ENCODE data around the gene PXDC1.
"Not testable (repeated sequence)": the region's sequence is repeated elsewhere in the genome, so short reads cannot be mapped to it uniquely, and the experiment has no call there.

PXDC1 gene

GRCh38 chr6:3782876-3783832 is 31.6 kb upstream of the PXDC1 start:
- no peak for DNase-seq (ENCODE audit: low read depth in 2 of 2)

- DNase-seq (ENCODE audit: low read depth in 2 of 2), result no peak
Measured at GRCh38 chr6:3781504-3781903, 30.0 kb upstream of the PXDC1 start.

- no peak for DNase-seq (ENCODE audit: low read depth in 2 of 2)
Measured at GRCh38 chr6:3779574-3779849, 28.0 kb upstream of the PXDC1 start.

- no peak for DNase-seq (ENCODE audit: low read depth in 2 of 2)
Measured at GRCh38 chr6:3778701-3779573, 27.4 kb upstream of the PXDC1 start.

GRCh38 chr6:3777730-3778461 is 26.4 kb upstream of the PXDC1 start:
- no peak for DNase-seq (ENCODE audit: low read depth in 2 of 2)

- DNase-seq (ENCODE audit: low read depth in 2 of 2), result no peak
Measured at GRCh38 chr6:3776881-3777507, 25.5 kb upstream of the PXDC1 start.

- no peak for DNase-seq (ENCODE audit: low read depth in 2 of 2)
Measured at GRCh38 chr6:3775847-3776246, 24.3 kb upstream of the PXDC1 start.

- no peak for DNase-seq (ENCODE audit: low read depth in 2 of 2)
Measured at GRCh38 chr6:3775386-3775785, 23.9 kb upstream of the PXDC1 start.

- DNase-seq (ENCODE audit: low read depth in 2 of 2), result no peak
Measured at GRCh38 chr6:3773678-3774298, 22.3 kb upstream of the PXDC1 start.

GRCh38 chr6:3772127-3772999 is 20.9 kb upstream of the PXDC1 start:
- DNase-seq (ENCODE audit: low read depth in 2 of 2), result not testable (repeated sequence)

GRCh38 chr6:3771407-3772011 is 20.0 kb upstream of the PXDC1 start:
- no peak for DNase-seq (ENCODE audit: low read depth in 2 of 2)

GRCh38 chr6:3770023-3770720 is 18.7 kb upstream of the PXDC1 start:
- DNase-seq (ENCODE audit: low read depth in 2 of 2), result no peak

GRCh38 chr6:3769610-3770009 is 18.1 kb upstream of the PXDC1 start:
- DNase-seq (ENCODE audit: low read depth in 2 of 2), result no peak

GRCh38 chr6:3768502-3768901 is 17.0 kb upstream of the PXDC1 start:
- no peak for DNase-seq (ENCODE audit: low read depth in 2 of 2)

- not testable (repeated sequence) for DNase-seq (ENCODE audit: low read depth in 2 of 2)
Measured at GRCh38 chr6:3767483-3767882, 16.0 kb upstream of the PXDC1 start.

- DNase-seq (ENCODE audit: low read depth in 2 of 2), result no peak
Measured at GRCh38 chr6:3766214-3766613, 14.7 kb upstream of the PXDC1 start.

- DNase-seq (ENCODE audit: low read depth in 2 of 2), result no peak
Measured at GRCh38 chr6:3765415-3765814, 13.9 kb upstream of the PXDC1 start.

- DNase-seq (ENCODE audit: low read depth in 2 of 2), result no peak
Measured at GRCh38 chr6:3764516-3765335, 13.2 kb upstream of the PXDC1 start.
